HT-29 (cell line): Measurements from ENCODE around the gene APOL6. TPM values are rescaled to one million over a fixed set of nuclear protein-coding genes. Genes with fewer than 3 reads are reported as not detected.
"Not testable (repeated sequence)": the region's sequence is repeated elsewhere in the genome, so short reads cannot be mapped to it uniquely, and the experiment has no call there.

Source experiments
- DNase-seq: peaks from one replicate; pipeline ENCODE4 v3.0.0-alpha.2; 2015; ENCODE audit warnings: low spot score
- total RNA-seq: library from RNA; depleted of rRNA; stranded (reverse); fragments of >200 nt; shearing (Covaris generic); gene quantifications from 2 replicates; pipeline ENCODE4 v1.2.3, GENCODE V29; 2014

The APOL6 gene
- total RNA-seq, 1 experiment from 2014 or later, result 6.8 TPM

- no peak for DNase-seq
Observed at GRCh38 chr22:35637254-35637653, 11.0 kb upstream of the APOL6 start.

GRCh38 chr22:35638001-35638400 is 10.2 kb upstream of the APOL6 start:
- no peak for DNase-seq

- no peak for DNase-seq
Observed at GRCh38 chr22:35638410-35638809, 9.8 kb upstream of the APOL6 start.

GRCh38 chr22:35641494-35642120 is 6.6 kb upstream of the APOL6 start:
- DNase-seq, result no peak

GRCh38 chr22:35642305-35642741 is 5.9 kb upstream of the APOL6 start:
- DNase-seq, result no peak

GRCh38 chr22:35643991-35644390 is 4.3 kb upstream of the APOL6 start:
- no peak for DNase-seq

- no peak for DNase-seq
Observed at GRCh38 chr22:35645646-35646045, 2.6 kb upstream of the APOL6 start.

- DNase-seq, result no peak
Observed at GRCh38 chr22:35649026-35649553, 844 bp downstream of the APOL6 start.

- no peak for DNase-seq
Observed at GRCh38 chr22:35649636-35650250, 1.5 kb downstream of the APOL6 start.

GRCh38 chr22:35651085-35651484 is 2.8 kb downstream of the APOL6 start:
- DNase-seq, result no peak

- DNase-seq, result no peak
Observed at GRCh38 chr22:35653824-35654223, 5.6 kb downstream of the APOL6 start.

GRCh38 chr22:35656284-35656752 is 8.1 kb downstream of the APOL6 start:
- no peak for DNase-seq

GRCh38 chr22:35657571-35658312 is 9.5 kb downstream of the APOL6 start:
- DNase-seq, result no peak

- DNase-seq, result no peak
Observed at GRCh38 chr22:35660291-35661127, 12.3 kb downstream of the APOL6 start.

GRCh38 chr22:35661464-35661863 is 13.2 kb downstream of the APOL6 start:
- DNase-seq, result no peak

- no peak for DNase-seq
Observed at GRCh38 chr22:35662914-35663313, 14.7 kb downstream of the APOL6 start.

- DNase-seq, result no peak
Observed at GRCh38 chr22:35663371-35663770, 15.1 kb downstream of the APOL6 start.

- no peak for DNase-seq
Observed at GRCh38 chr22:35664955-35665587, 16.8 kb downstream of the APOL6 start.

- DNase-seq, result not testable (repeated sequence)
Observed at GRCh38 chr22:35666699-35667098, 18.5 kb downstream of the APOL6 start.

GRCh38 chr22:35674335-35674734 is 26.1 kb downstream of the APOL6 start:
- no peak for DNase-seq

GRCh38 chr22:35676065-35676464 is 27.8 kb downstream of the APOL6 start:
- DNase-seq, result not testable (repeated sequence)
